D341Med (cell line): ENCODE results near the gene SCAPER.
"Not testable (repeated sequence)": the region's sequence is repeated elsewhere in the genome, so short reads cannot be mapped to it uniquely, and the experiment has no call there.

Experiments
- DNase-seq: peaks from one replicate; pipeline ENCODE4 v3.0.0; 2012; ENCODE audit warnings: low spot score

The SCAPER gene

DNA sequence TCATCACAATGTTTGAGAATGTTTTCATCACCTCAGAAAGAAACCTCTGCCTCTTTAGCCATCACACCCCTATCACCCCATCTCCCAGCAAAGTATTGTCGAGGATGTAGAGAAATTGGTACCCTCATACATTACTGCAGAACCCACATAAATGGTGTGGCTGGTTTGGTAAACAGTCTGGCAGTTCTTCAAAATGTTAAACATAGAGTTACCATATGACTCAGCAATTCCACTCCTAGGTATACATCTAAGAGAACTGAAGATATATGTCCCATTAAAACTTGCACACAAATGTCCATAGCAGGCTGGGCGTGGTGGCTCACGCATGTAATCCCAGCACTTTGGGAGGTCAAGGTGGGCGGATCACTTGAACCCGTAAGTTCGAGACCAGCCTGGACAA lies 585.1 kb downstream of the SCAPER start:
- DNase-seq: no peak

DNA sequence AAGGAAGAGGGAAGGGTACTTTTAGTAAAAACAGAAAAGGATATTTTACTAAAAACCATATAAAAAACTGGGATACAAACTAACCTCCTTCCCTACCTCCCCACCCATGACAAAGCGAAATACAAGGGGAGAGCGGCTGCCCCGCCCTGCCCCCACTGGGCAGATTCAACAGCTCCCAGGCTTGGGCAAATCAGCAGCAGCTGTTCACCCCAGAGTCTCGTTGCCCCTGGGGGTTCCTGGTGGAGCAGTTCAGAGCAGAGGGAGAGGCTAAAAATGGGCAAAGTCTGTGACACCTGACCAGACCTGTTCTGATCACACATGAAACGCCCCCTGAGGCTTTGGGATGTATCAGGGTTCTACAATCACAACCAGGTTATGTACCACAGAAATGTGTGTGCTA lies 591.4 kb downstream of the SCAPER start:
- peak; percentile 46 for DNase-seq

DNA sequence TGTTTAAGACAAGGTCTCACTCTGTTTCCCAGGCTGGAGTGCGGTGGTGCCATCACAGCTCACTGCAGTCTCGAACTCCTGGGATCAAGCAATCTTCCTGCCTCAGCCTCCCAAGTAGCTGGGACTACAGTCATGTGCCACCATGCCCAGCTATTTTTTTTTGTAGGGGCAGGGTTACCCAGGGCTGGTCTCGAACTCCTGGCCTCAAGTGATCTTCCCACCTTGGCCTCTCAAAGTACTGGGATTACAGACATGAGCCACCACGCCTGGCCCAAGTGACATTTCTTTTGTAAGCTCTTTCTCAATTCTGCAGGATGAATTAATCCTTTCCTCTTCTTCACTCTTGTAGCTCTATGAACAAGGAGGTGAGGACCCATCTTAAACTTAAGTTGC lies 592.0 kb downstream of the SCAPER start:
- not testable (repeated sequence) for DNase-seq

DNA sequence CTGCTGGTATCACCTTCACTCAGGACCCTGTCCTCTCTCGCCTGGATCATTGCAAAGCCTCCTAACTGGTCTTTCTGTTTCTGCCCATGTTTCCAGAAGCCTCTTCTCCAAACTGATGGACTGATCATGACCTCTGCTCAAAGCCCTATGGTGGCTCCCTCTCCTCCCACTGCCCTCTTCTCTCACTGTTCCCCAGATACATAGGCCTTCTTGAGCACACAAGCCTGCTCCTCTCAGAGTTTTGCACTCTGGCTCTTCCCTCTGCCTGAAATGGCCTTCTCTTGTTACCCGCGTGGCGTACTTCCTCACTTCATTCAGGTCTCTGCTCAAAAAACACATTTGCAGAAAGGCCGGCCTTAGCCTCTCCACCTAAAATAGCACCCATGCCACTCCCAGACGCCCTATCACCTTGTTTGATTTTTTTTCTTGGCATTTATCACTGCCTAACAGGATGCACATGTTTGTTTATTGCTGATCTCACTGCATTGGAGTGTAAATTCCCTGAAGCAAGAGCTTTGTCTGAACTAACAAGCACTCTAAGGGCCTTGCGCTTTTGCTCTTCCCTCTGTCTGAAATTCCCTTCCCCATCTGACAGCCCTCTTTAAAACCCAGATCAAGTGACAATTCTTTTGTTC lies 592.5 kb downstream of the SCAPER start:
- DNase-seq: no peak

DNA sequence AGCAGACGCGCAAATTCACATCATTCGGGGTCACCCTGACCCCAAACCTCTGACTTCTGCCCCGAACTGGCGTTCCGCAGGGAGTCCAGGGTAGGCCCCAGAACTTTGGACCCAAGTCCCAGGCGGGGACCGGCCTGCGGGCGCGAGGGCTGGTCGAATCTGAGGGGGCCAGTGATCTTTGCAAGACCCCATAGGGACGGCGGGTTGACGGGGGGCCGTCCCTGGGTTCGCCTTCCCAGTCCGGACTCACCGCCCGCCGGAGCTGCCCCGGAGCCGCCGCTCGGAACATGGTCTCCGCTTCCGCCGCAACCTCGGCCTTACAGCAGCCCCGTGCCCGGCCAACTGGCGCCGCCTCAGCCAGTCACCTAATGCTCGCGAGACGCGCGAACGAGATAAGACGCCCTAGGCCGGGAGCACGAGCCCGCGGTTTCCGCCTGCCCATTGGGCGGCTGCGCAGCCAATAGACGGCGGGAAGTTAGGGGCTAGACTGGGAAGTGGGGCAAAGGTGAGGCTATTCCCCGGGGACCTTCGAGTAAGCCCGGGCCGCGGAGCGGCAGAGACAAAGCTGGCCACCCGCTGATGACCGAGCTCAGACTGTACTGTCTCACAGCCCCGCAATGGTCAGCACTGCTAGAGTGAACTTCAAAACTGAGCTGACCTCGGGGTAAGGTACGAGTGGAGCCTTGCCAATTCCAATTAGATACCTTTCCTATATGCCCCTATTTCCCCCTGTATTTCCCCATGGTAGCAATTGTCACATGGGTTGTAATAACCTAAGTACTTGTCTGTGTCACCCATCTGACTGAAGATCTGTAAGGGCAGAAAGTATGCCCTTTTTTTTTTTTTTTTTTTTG lies 593.8 kb downstream of the SCAPER start, which contains the start of gene ETFA:
Gene ETFA (minus strand): TSS at position 370 of the 854 bp plus-strand sequence. CDS start 81 bp downstream, at position 289.
- DNase-seq: peak; percentile 99

DNA sequence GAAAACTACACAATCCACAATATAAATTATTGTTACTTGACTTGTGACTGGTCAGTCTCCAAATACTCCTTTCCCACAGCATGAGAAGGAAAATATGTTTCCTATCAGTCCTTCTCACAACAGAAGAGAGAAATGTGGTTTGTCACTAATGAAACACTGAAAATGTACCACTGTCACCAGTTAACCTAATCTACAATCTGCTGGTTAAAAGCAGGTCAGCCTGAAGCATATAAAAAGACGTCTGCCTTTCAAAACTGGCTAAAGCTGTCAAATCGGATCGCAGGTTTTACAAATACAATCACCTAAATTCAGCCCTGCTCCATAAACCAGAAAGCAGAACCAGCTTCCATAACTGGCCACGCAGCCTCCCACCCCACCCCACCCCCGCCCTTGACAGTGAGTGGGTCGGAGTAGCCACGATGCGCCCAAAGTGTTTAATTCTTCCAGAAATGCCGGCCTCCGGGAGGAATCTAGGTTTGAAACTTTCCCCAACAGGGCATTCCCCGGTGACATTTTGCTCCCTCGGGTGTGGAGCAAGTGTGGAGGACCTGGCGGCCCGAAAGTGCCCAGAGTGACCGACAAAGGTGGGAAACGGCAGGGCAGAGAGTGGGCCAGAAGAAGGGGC lies 594.6 kb downstream of the SCAPER start:
- no peak for DNase-seq

DNA sequence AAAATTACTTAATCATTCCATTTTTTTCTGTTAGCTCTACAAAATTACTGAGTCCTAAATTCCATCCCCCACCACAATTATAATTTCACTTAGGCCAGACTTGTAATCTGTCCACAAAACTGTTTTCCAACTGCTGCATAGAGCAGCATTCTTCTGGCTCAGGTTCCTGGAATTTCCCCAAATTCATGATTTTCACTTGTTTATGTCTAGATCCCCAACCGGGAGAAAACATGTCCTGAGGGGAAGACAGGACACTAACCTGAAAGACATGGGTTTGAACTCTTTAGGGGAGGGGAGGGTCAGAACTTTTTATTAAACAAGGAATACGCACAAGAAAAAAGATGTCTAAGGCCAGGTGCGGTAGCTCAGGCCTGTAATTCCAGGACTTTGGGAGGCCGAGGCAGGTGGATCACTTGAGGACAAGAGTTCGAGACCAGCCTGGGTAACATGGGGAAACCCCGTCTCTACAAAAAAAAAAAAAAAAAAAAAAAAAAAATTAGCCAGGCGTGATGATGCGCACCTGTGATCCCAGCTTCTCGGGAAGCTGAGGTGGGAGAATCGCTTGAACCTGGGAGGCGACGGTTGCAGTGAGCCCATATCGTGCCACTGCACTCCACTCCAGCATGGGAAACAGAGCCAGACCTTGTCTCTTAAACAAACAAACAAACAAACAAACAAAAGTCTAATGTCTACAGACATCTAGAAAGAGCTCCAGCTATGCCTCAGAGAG lies 595.4 kb downstream of the SCAPER start:
- DNase-seq: no peak

DNA sequence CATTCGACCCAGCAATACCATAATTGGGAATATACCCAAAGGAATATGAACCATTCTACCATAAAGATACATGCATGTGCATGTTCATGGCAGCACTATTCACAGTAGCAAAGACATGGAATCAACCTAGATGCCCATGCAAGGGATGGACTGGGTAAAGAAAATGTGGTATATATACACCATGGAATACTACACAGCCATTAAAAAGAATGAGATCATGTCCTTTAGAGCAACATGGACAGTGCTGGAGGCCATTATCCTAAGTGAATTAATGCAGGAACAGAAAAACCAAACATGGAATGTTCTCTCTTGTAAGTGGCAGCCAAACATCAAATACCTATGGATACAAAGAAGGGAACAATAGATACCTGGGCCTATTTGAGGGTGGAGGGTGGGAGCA lies 601.2 kb downstream of the SCAPER start:
- DNase-seq: no peak

DNA sequence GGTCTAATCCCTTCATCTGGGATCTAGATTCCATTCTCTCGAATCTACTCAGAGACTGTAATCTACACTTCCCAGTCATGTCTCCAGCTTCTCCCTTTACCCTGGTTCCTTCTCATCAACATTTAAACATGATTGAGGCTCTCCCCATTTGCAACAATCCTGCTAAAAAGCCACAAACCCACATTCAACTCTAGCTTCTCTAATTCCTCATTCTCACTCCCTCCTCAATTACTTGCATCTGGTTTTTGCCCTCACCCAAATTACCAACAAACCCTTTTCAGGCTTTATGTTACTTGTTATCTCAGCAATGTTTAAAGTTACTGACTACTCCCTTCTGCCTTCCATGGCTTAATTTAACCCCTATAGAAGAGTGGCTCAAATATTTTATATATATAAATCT lies 605.4 kb downstream of the SCAPER start:
- no peak for DNase-seq

DNA sequence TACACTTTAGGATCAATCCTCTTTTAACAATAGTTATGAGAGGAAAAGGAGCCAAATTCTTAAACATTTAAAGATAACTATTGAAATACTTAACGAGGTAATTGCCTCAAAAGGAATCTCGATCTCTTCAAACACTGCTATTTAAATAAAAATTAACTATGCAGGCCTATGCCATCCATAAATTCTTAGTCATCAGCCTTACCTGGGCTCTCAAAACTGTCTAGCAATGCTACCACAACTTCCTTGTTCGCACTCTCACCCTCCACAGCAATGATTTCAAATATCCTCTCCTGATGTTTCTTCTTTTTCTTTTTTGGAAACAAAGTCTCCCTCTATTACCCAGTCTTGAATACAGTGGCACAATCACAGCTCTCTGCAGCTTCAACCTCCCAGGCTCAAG lies 606.2 kb downstream of the SCAPER start:
- DNase-seq: no peak

DNA sequence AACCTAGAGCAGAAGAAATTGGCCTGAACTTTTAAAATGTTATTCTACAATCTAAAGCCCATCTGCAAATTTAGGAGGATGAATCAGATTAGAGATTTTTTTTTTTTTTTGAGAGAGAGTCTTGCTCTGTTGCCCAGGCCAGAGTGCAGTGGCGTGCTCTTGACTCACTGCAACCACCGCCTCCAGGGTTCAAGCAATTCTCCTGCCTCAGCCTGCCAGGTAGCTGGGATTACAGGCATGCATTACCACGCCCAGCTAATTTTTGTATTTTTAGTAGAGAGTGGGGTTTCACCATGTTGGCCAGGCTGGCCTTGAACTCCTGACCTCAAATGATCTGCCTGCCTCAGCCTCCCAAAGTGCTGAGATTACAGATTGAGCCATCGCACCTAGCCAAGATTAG lies 607.2 kb downstream of the SCAPER start:
- DNase-seq: not testable (repeated sequence)
